Left ventricle myocardium inferior (tissue), 1 donor: ENCODE measurements around the gene RETREG3. TPM values are rescaled to one million over a fixed set of nuclear protein-coding genes. Genes with fewer than 3 reads are reported as not detected.
A peak's percentile ranks its signal among the peaks of the same experiment; 100 is the strongest.

ENCODE experiments used
- DNase-seq: peaks from one replicate; pipeline ENCODE4 v3.0.0-alpha.2; 2020
- H3K27ac ChIP-seq: fragments of 200-600 bp; replicated peaks from 2 replicates; pipeline ENCODE4 v1.8.0; 2021
- H3K27me3 ChIP-seq: fragments of 200-600 bp; 2 replicates; pipeline ENCODE4 v1.8.0; 2021; ENCODE audit warnings: low read depth
- H3K36me3 ChIP-seq: fragments of 200-600 bp; 2 replicates; pipeline ENCODE4 v1.8.0; 2021
- H3K4me1 ChIP-seq: fragments of 200-600 bp; 2 replicates; pipeline ENCODE4 v1.8.0; 2021
- H3K4me3 ChIP-seq: fragments of 200-600 bp; 2 replicates; pipeline ENCODE4 v1.8.0; 2021; ENCODE audit warnings: mild to moderate bottlenecking, moderate library complexity
- H3K9me3 ChIP-seq: fragments of 200-600 bp; replicated peaks from 2 replicates; pipeline ENCODE4 v1.8.0; 2021
- intact Hi-C: fragments of 100-400 bp; cut with micrococcal nuclease; formaldehyde crosslinking; loops from one replicate; pipeline ENCODE4 v1.11.0; 2022
- total RNA-seq: library from RNA; stranded (reverse); fragmentation: NEBNext Ultra II Directional; extraction: Animal tissue kit (Norgen Biotek cat#: 25700); gene quantifications from one replicate; pipeline ENCODE4 v1.2.1, GENCODE V29; 2021
- TF ChIP-seq, protein P1 (sequence below): fragments of 200-600 bp; IDR thresholded peaks from 2 replicates; pipeline ENCODE4 v1.8.0; 2021; ENCODE audit warnings: antibody characterized with exemption, mild to moderate bottlenecking, borderline replicate concordance
- donor health status: DM: no; HTN: yes; CAD: no; lungs with severe emphysema.

The RETREG3 gene
- total RNA-seq, 1 donor from 2014 or later = 17.6 TPM

DNA sequence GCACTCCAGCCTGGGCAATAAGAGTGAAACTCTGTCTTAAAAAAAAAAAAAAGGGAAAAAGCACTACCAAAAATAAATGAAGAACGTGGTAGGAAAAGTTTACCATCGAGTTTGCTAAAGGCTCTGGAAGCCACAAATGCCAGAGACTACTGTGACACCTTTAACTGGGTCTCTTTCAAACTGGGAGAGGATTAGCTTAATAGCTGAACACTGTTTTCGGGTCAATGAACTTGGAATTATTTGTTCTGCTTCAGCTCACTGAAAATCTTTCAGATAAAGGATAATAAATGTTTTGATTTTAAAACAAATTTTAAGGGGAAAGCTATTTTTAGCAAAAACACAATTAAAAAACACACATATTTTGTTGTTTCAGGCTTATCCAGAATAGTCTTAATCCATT, 1.4 kb downstream of the RETREG3 start:
- intact Hi-C loops = no loop called here
- no peak for DNase-seq
- TF ChIP-seq, protein P1, sequence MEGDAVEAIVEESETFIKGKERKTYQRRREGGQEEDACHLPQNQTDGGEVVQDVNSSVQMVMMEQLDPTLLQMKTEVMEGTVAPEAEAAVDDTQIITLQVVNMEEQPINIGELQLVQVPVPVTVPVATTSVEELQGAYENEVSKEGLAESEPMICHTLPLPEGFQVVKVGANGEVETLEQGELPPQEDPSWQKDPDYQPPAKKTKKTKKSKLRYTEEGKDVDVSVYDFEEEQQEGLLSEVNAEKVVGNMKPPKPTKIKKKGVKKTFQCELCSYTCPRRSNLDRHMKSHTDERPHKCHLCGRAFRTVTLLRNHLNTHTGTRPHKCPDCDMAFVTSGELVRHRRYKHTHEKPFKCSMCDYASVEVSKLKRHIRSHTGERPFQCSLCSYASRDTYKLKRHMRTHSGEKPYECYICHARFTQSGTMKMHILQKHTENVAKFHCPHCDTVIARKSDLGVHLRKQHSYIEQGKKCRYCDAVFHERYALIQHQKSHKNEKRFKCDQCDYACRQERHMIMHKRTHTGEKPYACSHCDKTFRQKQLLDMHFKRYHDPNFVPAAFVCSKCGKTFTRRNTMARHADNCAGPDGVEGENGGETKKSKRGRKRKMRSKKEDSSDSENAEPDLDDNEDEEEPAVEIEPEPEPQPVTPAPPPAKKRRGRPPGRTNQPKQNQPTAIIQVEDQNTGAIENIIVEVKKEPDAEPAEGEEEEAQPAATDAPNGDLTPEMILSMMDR = no peak
- no peaks in the 10 kb centered on the region for H3K27me3 ChIP-seq
- peaks cover 13% of the 10 kb centered on the region for H3K36me3 ChIP-seq
- no peaks in the 10 kb centered on the region for H3K9me3 ChIP-seq
- H3K4me1 ChIP-seq = peaks cover 68% of the 10 kb centered on the region
- H3K4me3 ChIP-seq = peak overlapping the region; percentile 98
- peak overlapping the region; percentile 97 for H3K27ac ChIP-seq

DNA sequence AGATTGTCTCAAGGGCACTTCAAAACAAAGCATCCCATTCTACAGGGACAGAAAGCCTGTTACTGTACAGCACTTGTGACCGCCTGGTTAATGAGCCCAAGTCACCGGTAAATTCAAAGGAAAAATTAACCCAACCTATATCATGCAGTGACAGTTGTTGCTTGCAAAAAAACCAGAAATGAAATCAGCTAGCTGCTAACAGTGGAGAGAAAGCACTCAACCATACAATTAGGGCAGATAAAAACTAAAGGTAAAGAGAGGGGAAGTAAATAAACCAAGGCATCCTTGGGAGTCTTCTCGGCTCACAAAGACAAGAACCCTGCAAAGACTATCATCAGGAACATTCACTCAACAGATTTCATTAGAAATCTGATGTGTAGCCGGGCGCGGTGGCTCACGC, 5.9 kb downstream of the RETREG3 start:
- TF ChIP-seq, protein P1 = no peak
- no peaks in the 10 kb centered on the region for H3K9me3 ChIP-seq
- no peaks in the 10 kb centered on the region for H3K27me3 ChIP-seq
- intact Hi-C loops = no loop called here
- peaks cover 68% of the 10 kb centered on the region for H3K4me1 ChIP-seq
- H3K4me3 ChIP-seq = no peak overlapping the region
- no peak overlapping the region for H3K27ac ChIP-seq
- H3K36me3 ChIP-seq = no peaks in the 10 kb centered on the region
- DNase-seq = no peak

DNA sequence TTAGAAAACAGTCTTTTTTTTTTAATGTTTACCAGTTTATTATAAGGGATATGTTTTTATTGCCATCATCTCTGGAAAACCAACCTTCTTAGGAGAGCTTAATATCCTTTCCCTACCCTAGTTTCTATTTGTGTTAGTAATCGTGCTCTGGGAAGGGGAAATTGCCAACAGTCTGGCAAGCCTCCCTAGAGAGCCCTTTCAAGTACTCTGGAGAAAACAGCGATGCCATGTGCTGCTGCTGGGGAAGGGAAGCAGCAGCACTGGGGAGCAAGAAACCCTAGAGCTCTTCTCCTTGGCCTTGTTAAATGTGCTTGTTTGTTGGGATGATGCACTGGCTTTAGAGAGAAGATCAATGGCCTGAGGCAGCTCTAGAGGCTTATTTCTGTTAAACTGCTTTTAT, 10.3 kb downstream of the RETREG3 start:
- Histone ChIP-seq H3K4me3 (no peak overlapping the region), H3K27ac (peak overlapping the region; percentile 42), H3K27me3 (no peaks in the 10 kb centered on the region), H3K4me1 (peaks cover 28% of the 10 kb centered on the region), H3K36me3 (peaks cover 6% of the 10 kb centered on the region), H3K9me3 (no peaks in the 10 kb centered on the region)
- DNase-seq = peak; percentile 24
- TF ChIP-seq, protein P1 = no peak
- intact Hi-C loops = no loop called here

DNA sequence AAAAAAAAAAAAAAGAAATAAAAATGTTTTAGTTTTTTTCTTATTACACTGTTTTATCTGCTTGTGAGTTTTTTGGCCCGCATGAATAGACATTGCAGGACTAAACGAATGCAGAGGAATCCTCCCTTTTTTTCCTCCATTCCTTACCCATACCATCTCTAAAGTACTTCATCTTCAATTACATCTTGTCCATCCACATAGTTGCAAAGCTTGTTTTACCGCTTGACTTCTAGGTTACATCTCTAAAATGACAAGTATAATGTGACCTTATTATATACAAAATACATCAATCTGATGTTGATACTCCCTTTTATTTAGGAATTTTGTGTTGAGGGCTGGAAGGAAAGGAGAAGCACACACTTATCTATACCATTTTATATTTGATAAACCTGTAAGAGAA, 12.8 kb downstream of the RETREG3 start:
- H3K4me3 ChIP-seq = no peak overlapping the region
- DNase-seq = no peak
- peaks cover 17% of the 10 kb centered on the region for H3K4me1 ChIP-seq
- no peaks in the 10 kb centered on the region for H3K9me3 ChIP-seq
- intact Hi-C loops = no loop called here
- TF ChIP-seq, protein P1 = no peak
- peaks cover 12% of the 10 kb centered on the region for H3K36me3 ChIP-seq
- H3K27ac ChIP-seq = no peak overlapping the region
- no peaks in the 10 kb centered on the region for H3K27me3 ChIP-seq

DNA sequence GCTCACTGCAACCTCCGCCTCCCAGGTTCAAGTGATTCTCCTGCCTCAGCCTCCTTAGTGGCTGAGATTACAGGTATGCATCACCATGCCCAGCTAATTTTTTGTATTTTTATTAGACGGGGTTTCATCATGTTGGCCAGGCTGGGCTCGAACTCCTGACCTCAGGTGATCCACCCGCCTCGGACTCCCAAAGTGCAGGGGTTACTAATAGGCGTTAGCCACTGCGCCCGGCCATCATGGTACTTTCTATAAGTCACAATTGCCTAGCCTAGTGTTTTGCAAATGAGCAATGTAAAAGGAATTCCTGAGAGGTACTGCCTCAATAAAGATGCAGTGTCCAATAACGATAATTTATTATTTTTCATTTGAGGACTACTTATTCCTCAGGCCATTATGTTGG, 17.8 kb downstream of the RETREG3 start:
- Histone ChIP-seq H3K36me3 (peaks cover 57% of the 10 kb centered on the region), H3K4me3 (no peak overlapping the region), H3K27ac (no peak overlapping the region), H3K9me3 (no peaks in the 10 kb centered on the region), H3K27me3 (no peaks in the 10 kb centered on the region), H3K4me1 (peaks cover 18% of the 10 kb centered on the region)
- DNase-seq = no peak
- intact Hi-C loops = no loop called here
- TF ChIP-seq, protein P1 = no peak

DNA sequence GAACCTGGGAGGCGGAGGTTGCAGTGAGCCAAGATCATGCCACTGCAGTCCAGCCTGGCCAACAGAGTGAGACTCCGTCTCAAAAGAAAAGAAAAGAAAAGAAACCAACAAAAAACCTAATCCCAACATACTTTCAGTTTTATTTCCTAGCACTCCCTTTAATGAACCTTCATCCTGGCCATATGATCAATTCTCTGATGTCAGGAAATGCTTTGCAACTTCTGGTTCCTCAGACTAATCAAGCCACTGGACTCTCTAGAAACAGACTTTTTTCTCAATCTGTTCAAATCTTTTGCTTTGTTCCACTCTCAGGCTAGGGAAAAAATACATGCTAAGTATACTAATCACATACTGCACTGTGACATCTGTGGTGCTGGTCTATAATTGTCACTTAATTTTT, 18.3 kb downstream of the RETREG3 start:
- Histone ChIP-seq H3K4me1 (peaks cover 23% of the 10 kb centered on the region), H3K27ac (no peak overlapping the region), H3K4me3 (no peak overlapping the region), H3K9me3 (no peaks in the 10 kb centered on the region), H3K36me3 (peaks cover 62% of the 10 kb centered on the region), H3K27me3 (no peaks in the 10 kb centered on the region)
- TF ChIP-seq, protein P1 = no peak
- intact Hi-C loops = no loop called here
- no peak for DNase-seq
